B cell (primary cell): ENCODE measurements around the gene POU2AF1. TPM values are rescaled to one million over a fixed set of nuclear protein-coding genes. Genes with fewer than 3 reads are reported as not detected.
"Not testable (repeated sequence)": the region's sequence is repeated elsewhere in the genome, so short reads cannot be mapped to it uniquely, and the experiment has no call there.

Source experiments
- ATAC-seq: fragments of 200-7000 bp; cut with Tn5 transposase; one replicate; pipeline ENCODE4 v1.10.0; 2021; ENCODE audit warnings: low read depth, mild to moderate bottlenecking, moderate number of reproducible peaks, moderate library complexity
- CTCF ChIA-PET: fragments of 350-600 bp; sonication (Branson Sonifier 250); formaldehyde crosslinking; loops from one replicate; lab custom pipeline; 2021; ENCODE audit warnings: antibody characterized with exemption, inconsistent platforms; lab: Charles Lee
- POLR2A ChIA-PET: fragments of 350-600 bp; sonication (Branson Sonifier 250); formaldehyde crosslinking; loops from one replicate; lab custom pipeline; 2021; ENCODE audit warnings: antibody characterized with exemption; lab: Charles Lee
- DNase-seq: peaks from one replicate; pipeline ENCODE4 v3.0.0; 2013
- H2AFZ ChIP-seq: 2 replicates; pipeline ENCODE4 v1.6.1; 2012; ENCODE audit warnings: mild to moderate bottlenecking, low read depth, low read length; ENCODE audit not compliant: insufficient read depth, poor library complexity, severe bottlenecking
- H3K27ac ChIP-seq, 2 donors: 1 replicate in 1 of 2; 2 replicates in 1 of 2; pipeline ENCODE4 v1.5.1; 2012 to 2013; ENCODE audit warnings: low read length in 2 of 2, mild to moderate bottlenecking in 2 of 2, moderate library complexity in 1 of 2
- H3K27me3 ChIP-seq, 4 experiments: fragments of 200-600 bp in 1 of 4; sonication (generic) in 1 of 4; replicated peaks in 1 of 4; 1 replicate in 2 of 4; 2 replicates in 2 of 4; pipeline versions ENCODE4 v1.6.1 to v1.7.0; 2013 to 2016; ENCODE audit warnings: low read length in 3 of 4, mild to moderate bottlenecking in 2 of 4, mixed read lengths in 1 of 4, moderate library complexity in 1 of 4; ENCODE audit not compliant: insufficient read depth in 4 of 4, control insufficient read depth in 3 of 4; ENCODE audit errors: control extremely low read depth in 1 of 4
- H3K36me3 ChIP-seq, 2 experiments: replicated peaks in 1 of 2; 1 replicate in 1 of 2; 2 replicates in 1 of 2; pipeline versions ENCODE4 v1.6.1 to v1.7.1; 2013; ENCODE audit warnings: low read length in 1 of 2; ENCODE audit not compliant: insufficient read depth in 2 of 2, control insufficient read depth in 1 of 2; ENCODE audit errors: control extremely low read depth in 1 of 2, extremely low read depth in 1 of 2
- H3K4me1 ChIP-seq, 2 donors: fragments of 200-600 bp in 1 of 2; sonication (generic) in 1 of 2; 1 replicate in 1 of 2; 2 replicates in 1 of 2; pipeline versions ENCODE4 v1.5.1 to v1.6.1; 2013 to 2017; ENCODE audit warnings: low read length in 2 of 2; ENCODE audit not compliant: control insufficient read depth in 2 of 2, insufficient read depth in 2 of 2
- H3K4me2 ChIP-seq: replicated peaks from 2 replicates; pipeline ENCODE3; 2012; ENCODE audit warnings: mild to moderate bottlenecking, low read depth, low read length; ENCODE audit not compliant: poor library complexity, severe bottlenecking
- H3K4me3 ChIP-seq, 5 experiments: fragments of 200-600 bp in 1 of 5; sonication (generic) in 1 of 5; 1 replicate in 3 of 5; 2 replicates in 2 of 5; pipeline versions ENCODE4 v1.5.1 to v1.7.0; 2011 to 2016; ENCODE audit warnings: low read length in 4 of 5, mild to moderate bottlenecking in 4 of 5, low read depth in 2 of 5, control low read depth in 1 of 5, moderate library complexity in 1 of 5; ENCODE audit not compliant: insufficient read depth in 1 of 5; ENCODE audit errors: control extremely low read depth in 1 of 5, extremely low read depth in 1 of 5
- H3K79me2 ChIP-seq: fragments of 200-600 bp; sonication (generic); one replicate; pipeline ENCODE4 v1.6.0; 2016; ENCODE audit warnings: low read length; ENCODE audit not compliant: control insufficient read depth, insufficient read depth
- H3K9ac ChIP-seq: fragments of 200-600 bp; sonication (generic); 2 replicates; pipeline ENCODE4 v1.6.1; 2017; ENCODE audit warnings: mild to moderate bottlenecking, low read length, moderate library complexity
- H3K9me3 ChIP-seq, 3 donors: one replicate each; pipeline versions ENCODE4 v1.6.1 to v1.7.1; 2013; ENCODE audit warnings: low read length in 2 of 3; ENCODE audit not compliant: control insufficient read depth in 2 of 3, insufficient read depth in 1 of 3; ENCODE audit errors: control extremely low read depth in 1 of 3
- H4K20me1 ChIP-seq: 2 replicates; pipeline ENCODE4 v1.6.0; 2012; ENCODE audit warnings: mild to moderate bottlenecking, low read length; ENCODE audit not compliant: insufficient read depth, control insufficient read depth, poor library complexity, severe bottlenecking
- H3K27ac Mint-ChIP-seq: one replicate; pipeline ENCODE4 v1.8.0; 2021; ENCODE audit warnings: mixed read lengths
- H3K27me3 Mint-ChIP-seq: one replicate; pipeline ENCODE4 v1.8.0; 2021; ENCODE audit warnings: mixed read lengths
- H3K4me1 Mint-ChIP-seq: one replicate; pipeline ENCODE4 v1.8.0; 2021; ENCODE audit warnings: mixed read lengths
- H3K4me3 Mint-ChIP-seq: one replicate; pipeline ENCODE4 v1.8.0; 2021; ENCODE audit warnings: mixed read lengths
- H3K9me3 Mint-ChIP-seq: one replicate; pipeline ENCODE4 v1.8.0; 2022; ENCODE audit warnings: mixed read lengths; ENCODE audit not compliant: insufficient read depth
- EZH2 ChIP-seq: IDR thresholded peaks from 2 replicates; pipeline ENCODE4 v1.6.1; 2012; ENCODE audit warnings: borderline replicate concordance, low read depth, mild to moderate bottlenecking, moderate library complexity, low read length; ENCODE audit not compliant: insufficient read depth, poor library complexity, severe bottlenecking
- WGBS: methylation state at CpG from one replicate; pipeline ENCODE4 v1.1.5; 2013; ENCODE audit warnings: missing lambda C conversion rate; ENCODE audit not compliant: insufficient coverage; 5-methylcytosine and 5-hydroxymethylcytosine counted together
- intact Hi-C: fragments of 100-400 bp; cut with micrococcal nuclease; formaldehyde crosslinking; loops from one replicate; pipeline ENCODE4 v1.10.0; 2022
- polyA plus RNA-seq: library from polyadenylated mRNA; depleted of rRNA; stranded (reverse); fragments of >200 nt; gene quantifications from 2 replicates; pipeline ENCODE4 v1.2.3, GENCODE V29; 2012
- total RNA-seq, 2 donors: library from RNA; stranded (reverse); fragments of 120-200 nt in 1 of 2; gene quantifications; 1 replicate in 1 of 2; 2 replicates in 1 of 2; pipeline versions ENCODE4 v1.2.3 to v1.2.4, GENCODE V29; 2013 to 2022
- TF ChIP-seq, protein P1 (sequence below): fragments of 200-600 bp; IDR thresholded peaks from one replicate; pipeline ENCODE4 v1.8.0; 2022; ENCODE audit warnings: antibody characterized with exemption, mild to moderate bottlenecking

Gene POU2AF1
- total and polyA plus RNA-seq, 2 donors (not counting 1 experiment from before 2014, with no cell fraction given) = 308 to 407 TPM

DNA sequence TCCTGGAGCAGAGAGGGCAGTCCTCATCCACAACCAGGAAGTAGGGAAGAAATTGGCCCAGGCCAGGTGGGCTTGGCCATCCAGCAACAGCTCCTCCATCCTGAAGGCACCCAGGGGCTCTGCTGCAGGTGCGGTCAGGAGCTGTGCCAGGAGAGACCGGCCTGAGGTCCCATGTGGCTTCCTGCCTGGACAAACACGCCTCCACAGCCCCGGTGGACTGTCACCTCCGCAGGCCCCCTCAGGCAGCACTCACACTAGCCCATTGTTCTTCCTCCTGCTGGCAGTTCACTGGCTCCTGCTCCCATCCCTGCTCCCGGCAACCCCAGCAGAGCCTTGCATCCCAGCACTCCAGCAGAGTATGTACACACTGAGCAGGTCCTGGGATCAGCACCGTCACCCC, 16.0 kb upstream of the POU2AF1 start:
- WGBS = 87% methylated on average over 7 of the region's 7 CpGs
- Mint-ChIP-seq H3K9me3 (no peaks in the 10 kb centered on the region), H3K27ac (peak overlapping the region; percentile 34), H3K4me1 (peaks cover 86% of the 10 kb centered on the region), H3K4me3 (peak overlapping the region; percentile 24), H3K27me3 (no peaks in the 10 kb centered on the region)
- H3K27me3 ChIP-seq = no peaks in the 10 kb centered on the region
- peaks cover 63 to 68% of the 10 kb centered on the region in 2 donors for H3K4me1 ChIP-seq
- no peaks in the 10 kb centered on the region for H3K36me3 ChIP-seq
- peak overlapping the region; percentile 41 for H3K4me2 ChIP-seq
- DNase-seq (no peak), ATAC-seq (no peak)
- ChIA-PET CTCF (interaction anchor here (0.7 to 2.2 kb wide), 5 partner anchors 8 to 28 kb away, joined by 3 to 8 read pairs (median 5); partner anchors contain the start of gene POU2AF1), POLR2A (interaction anchor here (1.2 to 3.9 kb wide), 3 partner anchors 16 to 164 kb away, joined by 3 to 23 read pairs (median 7); partner anchors contain the start of gene POU2AF1)
- H3K79me2 ChIP-seq = peaks cover 25% of the 10 kb centered on the region
- H3K9ac ChIP-seq = no peak overlapping the region
- no peaks in the 10 kb centered on the region for H4K20me1 ChIP-seq
- intact Hi-C loops = no loop called here
- peaks cover 0 to 6% (median 0%) of the 10 kb centered on the region in 3 donors for H3K9me3 ChIP-seq
- TF ChIP-seq, protein P1, sequence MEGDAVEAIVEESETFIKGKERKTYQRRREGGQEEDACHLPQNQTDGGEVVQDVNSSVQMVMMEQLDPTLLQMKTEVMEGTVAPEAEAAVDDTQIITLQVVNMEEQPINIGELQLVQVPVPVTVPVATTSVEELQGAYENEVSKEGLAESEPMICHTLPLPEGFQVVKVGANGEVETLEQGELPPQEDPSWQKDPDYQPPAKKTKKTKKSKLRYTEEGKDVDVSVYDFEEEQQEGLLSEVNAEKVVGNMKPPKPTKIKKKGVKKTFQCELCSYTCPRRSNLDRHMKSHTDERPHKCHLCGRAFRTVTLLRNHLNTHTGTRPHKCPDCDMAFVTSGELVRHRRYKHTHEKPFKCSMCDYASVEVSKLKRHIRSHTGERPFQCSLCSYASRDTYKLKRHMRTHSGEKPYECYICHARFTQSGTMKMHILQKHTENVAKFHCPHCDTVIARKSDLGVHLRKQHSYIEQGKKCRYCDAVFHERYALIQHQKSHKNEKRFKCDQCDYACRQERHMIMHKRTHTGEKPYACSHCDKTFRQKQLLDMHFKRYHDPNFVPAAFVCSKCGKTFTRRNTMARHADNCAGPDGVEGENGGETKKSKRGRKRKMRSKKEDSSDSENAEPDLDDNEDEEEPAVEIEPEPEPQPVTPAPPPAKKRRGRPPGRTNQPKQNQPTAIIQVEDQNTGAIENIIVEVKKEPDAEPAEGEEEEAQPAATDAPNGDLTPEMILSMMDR = no peak
- TF ChIP-seq EZH2 = no peak
- no peak overlapping the region for H3K27ac ChIP-seq
- no peak overlapping the region for H2AFZ ChIP-seq
- H3K4me3 ChIP-seq = no peak overlapping the region

DNA sequence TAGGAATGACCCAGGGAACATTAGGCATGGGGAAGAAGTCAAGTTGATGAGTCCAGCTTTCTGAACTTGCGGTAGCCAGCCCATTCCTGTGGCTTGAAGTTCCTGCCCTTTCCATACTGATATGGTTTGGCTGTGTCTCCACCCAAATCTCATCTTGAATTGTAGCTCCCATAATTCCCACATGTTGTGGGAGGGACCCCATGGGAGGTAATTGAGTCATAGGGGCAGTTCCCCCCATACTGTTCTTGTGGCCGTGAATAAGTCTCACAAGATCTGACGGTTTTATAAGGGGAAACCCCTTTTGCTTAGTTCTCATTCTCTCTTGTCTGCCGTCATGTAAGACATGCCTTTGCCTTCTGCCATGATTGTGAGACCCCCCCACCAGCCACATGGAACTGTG, 15.1 kb upstream of the POU2AF1 start:
- H3K36me3 ChIP-seq, H3K27ac ChIP-seq, H3K27me3 Mint-ChIP-seq, H3K27me3 ChIP-seq, H2AFZ ChIP-seq, H3K9me3 ChIP-seq, H3K4me3 ChIP-seq, H3K9ac ChIP-seq, H3K9me3 Mint-ChIP-seq, H4K20me1 ChIP-seq: not testable (repeated sequence)
- peaks cover 25% of the 10 kb centered on the region for H3K79me2 ChIP-seq
- intact Hi-C loops = loop anchor here (1.0 kb wide), 1 partner anchor 15 kb away; the partner anchor contains the start of gene POU2AF1
- Mint-ChIP-seq H3K4me1 (peaks cover 85% of the 10 kb centered on the region), H3K4me3 (peak overlapping the region; percentile 71), H3K27ac (peak overlapping the region; percentile 92)
- peak overlapping the region; percentile 41 for H3K4me2 ChIP-seq
- POLR2A ChIA-PET = interaction anchor here (1.2 to 3.9 kb wide), 3 partner anchors 15 to 163 kb away, joined by 3 to 23 read pairs (median 7); partner anchors contain the start of gene POU2AF1
- peaks cover 63 to 68% of the 10 kb centered on the region in 2 donors for H3K4me1 ChIP-seq
- peak; percentile 38 for ATAC-seq
- peak; percentile 73 for DNase-seq
- 0% methylated on average over 2 of the region's 4 CpGs for WGBS
- CTCF ChIA-PET = interaction anchor here (0.7 to 2.2 kb wide), 8 partner anchors 9 to 112 kb away, joined by 3 to 13 read pairs (median 5); partner anchors contain the start of gene POU2AF1
